CD4-positive, alpha-beta memory T cell (primary cell): ENCODE measurements around the gene ARAP1. TPM values are rescaled to one million over a fixed set of nuclear protein-coding genes. Genes with fewer than 3 reads are reported as not detected.

ENCODE experiments used
- CTCF ChIA-PET: fragments of 350-600 bp; sonication (Branson Sonifier 250); formaldehyde crosslinking; loops from one replicate; lab custom pipeline; 2021; ENCODE audit warnings: inconsistent platforms; ENCODE audit not compliant: partially characterized antibody; lab: Charles Lee
- POLR2A ChIA-PET: fragments of 350-600 bp; sonication (Branson Sonifier 250); formaldehyde crosslinking; loops from one replicate; lab custom pipeline; 2021; ENCODE audit not compliant: partially characterized antibody; lab: Charles Lee
- DNase-seq, 5 donors: peaks; one replicate each; pipeline versions ENCODE4 v3.0.0 to v3.0.0-alpha.2; 2020 to 2022; ENCODE audit warnings: mixed read lengths in 1 of 5
- H3K27ac ChIP-seq: one replicate; pipeline ENCODE4 v1.7.0; 2013; ENCODE audit warnings: low read depth, low read length
- H3K27me3 ChIP-seq: 2 replicates; pipeline ENCODE4 v1.7.0; 2013; ENCODE audit warnings: mild to moderate bottlenecking, low read length, moderate library complexity; ENCODE audit not compliant: insufficient read depth
- H3K36me3 ChIP-seq: 2 replicates; pipeline ENCODE4 v1.7.0; 2013; ENCODE audit warnings: mild to moderate bottlenecking, low read length, moderate library complexity; ENCODE audit not compliant: insufficient read depth
- H3K4me1 ChIP-seq: 2 replicates; pipeline ENCODE4 v1.7.0; 2013; ENCODE audit warnings: mild to moderate bottlenecking, low read length, moderate library complexity; ENCODE audit not compliant: insufficient read depth
- H3K4me3 ChIP-seq, 2 donors: one replicate each; pipeline ENCODE4 v1.7.0; 2013; ENCODE audit warnings: low read length in 2 of 2, mild to moderate bottlenecking in 1 of 2
- H3K9me3 ChIP-seq, 2 donors: one replicate each; pipeline ENCODE4 v1.7.0; 2013; ENCODE audit warnings: low read length in 2 of 2, control low read depth in 1 of 2; ENCODE audit not compliant: control insufficient read depth in 1 of 2
- H3K27ac Mint-ChIP-seq, 7 donors: one replicate each; pipeline ENCODE4 v1.8.0; 2020 to 2021; ENCODE audit warnings: mixed read lengths in 7 of 7, mild to moderate bottlenecking in 6 of 7, inconsistent platforms in 3 of 7, moderate library complexity in 3 of 7
- H3K27me3 Mint-ChIP-seq, 2 donors: one replicate each; pipeline ENCODE4 v1.8.0; 2020 to 2021; ENCODE audit warnings: mixed read lengths in 2 of 2
- H3K36me3 Mint-ChIP-seq, 2 donors: one replicate each; pipeline ENCODE4 v1.8.0; 2020 to 2021; ENCODE audit warnings: mixed read lengths in 2 of 2, inconsistent platforms in 1 of 2, mild to moderate bottlenecking in 1 of 2
- H3K4me1 Mint-ChIP-seq, 4 donors: one replicate each; pipeline ENCODE4 v1.8.0; 2020 to 2021; ENCODE audit warnings: mixed read lengths in 4 of 4, mild to moderate bottlenecking in 1 of 4
- H3K4me3 Mint-ChIP-seq, 8 donors: one replicate each; pipeline ENCODE4 v1.8.0; 2020 to 2021; ENCODE audit warnings: mixed read lengths in 8 of 8, mild to moderate bottlenecking in 7 of 8, moderate library complexity in 6 of 8, inconsistent platforms in 3 of 8
- H3K9me3 Mint-ChIP-seq, 8 donors: one replicate each; pipeline ENCODE4 v1.8.0; 2020 to 2021; ENCODE audit warnings: mixed read lengths in 8 of 8, mild to moderate bottlenecking in 5 of 8, inconsistent platforms in 3 of 8, moderate library complexity in 1 of 8
- intact Hi-C: fragments of 100-400 bp; cut with micrococcal nuclease; formaldehyde crosslinking; loops from one replicate; pipeline ENCODE4 v1.15.1; 2023
- polyA plus RNA-seq, 2 donors: library from polyadenylated mRNA; unstranded; fragments of 300-500 nt; fragmentation: Illumina TruSeq; gene quantifications; one replicate each; pipeline ENCODE4 v1.2.3, GENCODE V29; 2021
- total RNA-seq, 2 experiments: library from RNA; stranded (reverse); gene quantifications; one replicate each; pipeline ENCODE4 v1.2.3, GENCODE V29; 2021

The ARAP1 gene
- total and polyA plus RNA-seq, 4 experiments from 2014 or later, result 9.5 to 157 (median 90.1) TPM

- peaks cover 0 to 4% (median 0%) of the 10 kb centered on the region in 8 donors for H3K9me3 Mint-ChIP-seq
- Histone ChIP-seq H3K27ac (no peak overlapping the region), H3K27me3 (peaks cover 47% of the 10 kb centered on the region), H3K4me1 (peaks cover 10% of the 10 kb centered on the region), H3K4me3 (no peak overlapping the region), H3K9me3 (no peaks in the 10 kb centered on the region), H3K36me3 (no peaks in the 10 kb centered on the region)
- POLR2A ChIA-PET, result no interaction called here
- peaks cover 32 to 36% of the 10 kb centered on the region in 2 donors for H3K27me3 Mint-ChIP-seq
- H3K36me3 Mint-ChIP-seq, result no peaks in the 10 kb centered on the region
- peak; percentile 62 to 72 (median 68) for DNase-seq
- H3K4me3 Mint-ChIP-seq, result peak overlapping the region in 1 of 8 donors; percentile 41
- CTCF ChIA-PET, result no interaction called here
- peaks cover 3 to 17% (median 9%) of the 10 kb centered on the region in 4 donors for H3K4me1 Mint-ChIP-seq
- H3K27ac Mint-ChIP-seq, result peak overlapping the region in 1 of 7 donors; percentile 18
- intact Hi-C loops, result no loop called here
Observed at GRCh38 chr11:72676861-72677341, 75.3 kb downstream of the ARAP1 start.

GRCh38 chr11:72675221-72675620 is 77.0 kb downstream of the ARAP1 start:
- Mint-ChIP-seq H3K4me1 (peaks cover 2 to 17% (median 8%) of the 10 kb centered on the region in 4 donors), H3K36me3 (no peaks in the 10 kb centered on the region), H3K27ac (no peak overlapping the region), H3K9me3 (peaks cover 0 to 4% (median 0%) of the 10 kb centered on the region in 8 donors), H3K4me3 (no peak overlapping the region), H3K27me3 (peaks cover 43 to 47% of the 10 kb centered on the region in 2 donors)
- ChIA-PET CTCF (no interaction called here), POLR2A (interaction anchor here (0.6 kb wide), 1 partner anchor 13 kb away, joined by 4 read pairs; no protein-coding TSS in a partner anchor)
- Histone ChIP-seq H3K27me3 (peaks cover 47% of the 10 kb centered on the region), H3K36me3 (no peaks in the 10 kb centered on the region), H3K4me1 (peaks cover 10% of the 10 kb centered on the region), H3K9me3 (no peaks in the 10 kb centered on the region), H3K4me3 (no peak overlapping the region), H3K27ac (no peak overlapping the region)
- intact Hi-C loops, result no loop called here
- DNase-seq, result no peak

- Histone ChIP-seq H3K4me1 (peaks cover 10% of the 10 kb centered on the region), H3K27ac (no peak within 1 kb of the TSS), H3K36me3 (no peaks in the 10 kb centered on the region), H3K4me3 (no peak within 1 kb of the TSS), H3K9me3 (no peaks in the 10 kb centered on the region), H3K27me3 (peaks cover 47% of the 10 kb centered on the region)
- POLR2A ChIA-PET, result interaction anchor here (0.8 kb wide), 1 partner anchor 10 kb away, joined by 3 read pairs; no protein-coding TSS in a partner anchor
- no peak within 1 kb of the TSS for H3K4me3 Mint-ChIP-seq
- CTCF ChIA-PET, result no interaction called here
- intact Hi-C loops, result no loop called here
- no peaks in the 10 kb centered on the region for H3K36me3 Mint-ChIP-seq
- DNase-seq, result no peak
- peaks cover 0 to 4% (median 0%) of the 10 kb centered on the region in 8 donors for H3K9me3 Mint-ChIP-seq
- peak within 1 kb of the TSS in 1 of 7 donors; percentile 31 for H3K27ac Mint-ChIP-seq
- peaks cover 43 to 47% of the 10 kb centered on the region in 2 donors for H3K27me3 Mint-ChIP-seq
- peaks cover 2 to 17% (median 8%) of the 10 kb centered on the region in 4 donors for H3K4me1 Mint-ChIP-seq
Observed at GRCh38 chr11:72673943-72674828, 78.0 kb downstream of the ARAP1 start, which contains the start of gene PDE2A. Gene PDE2A, minus strand, starts transcription at chr11:72674422. Its CDS starts 215 bp downstream, at chr11:72674207.

GRCh38 chr11:72673284-72673942 is 78.8 kb downstream of the ARAP1 start:
- no peak overlapping the region for H3K27ac ChIP-seq
- H3K27me3 Mint-ChIP-seq, result peaks cover 47 to 54% of the 10 kb centered on the region in 2 donors
- peaks cover 2 to 17% (median 8%) of the 10 kb centered on the region in 4 donors for H3K4me1 Mint-ChIP-seq
- H3K27me3 ChIP-seq, result peaks cover 47% of the 10 kb centered on the region
- H3K9me3 Mint-ChIP-seq, result peaks cover 0 to 9% (median 2%) of the 10 kb centered on the region in 8 donors
- no peak overlapping the region for H3K27ac Mint-ChIP-seq
- ChIA-PET CTCF (no interaction called here), POLR2A (interaction anchor here (0.8 kb wide), 1 partner anchor 9 kb away, joined by 3 read pairs; no protein-coding TSS in a partner anchor)
- H3K4me1 ChIP-seq, result peaks cover 10% of the 10 kb centered on the region
- no peak for DNase-seq
- H3K4me3 ChIP-seq, result no peak overlapping the region
- no peak overlapping the region for H3K4me3 Mint-ChIP-seq
- intact Hi-C loops, result no loop called here
- no peaks in the 10 kb centered on the region for H3K9me3 ChIP-seq
- H3K36me3 ChIP-seq, result no peaks in the 10 kb centered on the region
- peaks cover 0 to 4% of the 10 kb centered on the region in 2 donors for H3K36me3 Mint-ChIP-seq

GRCh38 chr11:72672597-72673238 is 79.5 kb downstream of the ARAP1 start:
- no peak overlapping the region for H3K27ac Mint-ChIP-seq
- no peak for DNase-seq
- Histone ChIP-seq H3K4me1 (peaks cover 10% of the 10 kb centered on the region), H3K4me3 (no peak overlapping the region), H3K9me3 (peaks cover 0 to 4% of the 10 kb centered on the region in 2 donors), H3K27ac (no peak overlapping the region), H3K27me3 (peaks cover 47% of the 10 kb centered on the region), H3K36me3 (no peaks in the 10 kb centered on the region)
- peaks cover 0 to 4% of the 10 kb centered on the region in 2 donors for H3K36me3 Mint-ChIP-seq
- CTCF ChIA-PET, result interaction anchor here (1.0 kb wide), 1 partner anchor 10 kb away, joined by 4 read pairs; no protein-coding TSS in a partner anchor
- POLR2A ChIA-PET, result no interaction called here
- H3K9me3 Mint-ChIP-seq, result peaks cover 0 to 12% (median 4%) of the 10 kb centered on the region in 8 donors
- H3K27me3 Mint-ChIP-seq, result peaks cover 47 to 51% of the 10 kb centered on the region in 2 donors
- peaks cover 2 to 13% (median 7%) of the 10 kb centered on the region in 4 donors for H3K4me1 Mint-ChIP-seq
- intact Hi-C loops, result no loop called here
- H3K4me3 Mint-ChIP-seq, result no peak overlapping the region

- Mint-ChIP-seq H3K36me3 (peaks cover 0 to 4% of the 10 kb centered on the region in 2 donors), H3K4me1 (peaks cover 0 to 7% (median 3%) of the 10 kb centered on the region in 4 donors), H3K9me3 (peaks cover 0 to 18% (median 13%) of the 10 kb centered on the region in 8 donors), H3K4me3 (no peak overlapping the region), H3K27me3 (peaks cover 50 to 58% of the 10 kb centered on the region in 2 donors), H3K27ac (no peak overlapping the region)
- Histone ChIP-seq H3K27ac (no peak overlapping the region), H3K27me3 (peaks cover 40% of the 10 kb centered on the region), H3K4me1 (peaks cover 3% of the 10 kb centered on the region), H3K36me3 (no peaks in the 10 kb centered on the region), H3K9me3 (peaks cover 0 to 9% of the 10 kb centered on the region in 2 donors), H3K4me3 (no peak overlapping the region)
- no peak for DNase-seq
- POLR2A ChIA-PET, result no interaction called here
- intact Hi-C loops, result no loop called here
- CTCF ChIA-PET, result interaction anchor here (1.0 to 1.9 kb wide), 2 partner anchors 11 to 13 kb away, joined by 4 to 9 read pairs; no protein-coding TSS in a partner anchor
Observed at GRCh38 chr11:72671152-72672099, 80.8 kb downstream of the ARAP1 start.
